Mucosa of rectum (tissue), 2 donors: Measurements from ENCODE around the gene TMEM255B.

Experiments used
- H3K27ac ChIP-seq, 2 donors: one replicate each; pipeline ENCODE4 v1.7.0; 2013; ENCODE audit warnings: inconsistent platforms in 2 of 2, low read depth in 2 of 2, low read length in 2 of 2
- H3K27me3 ChIP-seq, 2 donors: one replicate each; pipeline ENCODE4 v1.7.0; 2013; ENCODE audit warnings: low read length in 2 of 2; ENCODE audit not compliant: control insufficient read depth in 2 of 2, insufficient read depth in 2 of 2
- H3K36me3 ChIP-seq, 2 donors: one replicate each; pipeline ENCODE4 v1.7.0; 2013; ENCODE audit warnings: low read length in 2 of 2; ENCODE audit not compliant: control insufficient read depth in 2 of 2, insufficient read depth in 2 of 2
- H3K4me1 ChIP-seq, 2 donors: one replicate each; pipeline ENCODE4 v1.7.0; 2013; ENCODE audit warnings: low read length in 2 of 2, mild to moderate bottlenecking in 1 of 2; ENCODE audit not compliant: control insufficient read depth in 2 of 2, insufficient read depth in 2 of 2
- H3K4me3 ChIP-seq, 2 donors: one replicate each; pipeline ENCODE4 v1.7.0; 2013; ENCODE audit warnings: low read length in 2 of 2
- H3K9ac ChIP-seq, 2 donors: one replicate each; pipeline ENCODE4 v1.7.0; 2013; ENCODE audit warnings: low read length in 2 of 2, low read depth in 1 of 2, mild to moderate bottlenecking in 1 of 2
- H3K9me3 ChIP-seq, 2 donors: one replicate each; pipeline ENCODE4 v1.7.0; 2013; ENCODE audit warnings: low read length in 2 of 2; ENCODE audit not compliant: control insufficient read depth in 2 of 2
- donor health status: healthy.
- donor health status: Normal muscosa, but diverticular disease.

TMEM255B gene

DNA sequence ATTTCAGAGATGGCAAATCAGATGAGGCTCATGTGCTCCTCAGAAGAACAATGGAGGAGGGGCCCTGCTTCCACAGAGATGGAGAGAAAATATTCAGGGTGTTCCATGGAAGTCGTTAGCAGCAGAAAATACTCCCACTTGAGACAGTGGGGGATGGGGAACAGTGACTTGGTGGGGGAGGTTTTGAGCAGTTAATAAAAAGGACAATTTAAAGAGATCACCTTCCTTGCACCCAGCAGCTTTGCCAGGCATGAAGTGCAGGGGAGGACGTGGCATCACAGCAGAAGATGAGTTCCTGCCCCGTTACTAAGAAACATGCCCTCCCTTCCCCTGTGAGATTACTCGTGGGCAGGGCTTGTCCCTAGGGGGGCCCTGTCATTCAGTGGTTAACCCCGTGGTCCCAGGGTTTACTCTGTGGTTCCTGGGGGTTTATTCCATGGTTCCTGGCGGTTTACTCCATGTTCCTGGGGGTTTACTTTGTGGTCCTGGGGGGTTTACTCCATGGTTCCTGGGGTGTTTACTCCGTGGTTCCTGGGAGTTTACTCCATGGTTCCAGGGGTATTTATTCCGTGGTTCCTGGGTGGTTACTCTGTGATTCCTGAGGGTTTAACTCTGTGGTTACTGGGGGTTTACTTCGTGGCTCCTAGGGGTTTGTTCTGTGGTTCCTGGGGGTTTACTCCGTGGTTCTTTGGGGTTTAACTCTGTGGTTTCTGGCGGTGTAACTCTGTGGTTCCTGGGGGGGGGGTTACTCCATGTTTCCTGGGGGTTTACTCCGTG lies 49.2 kb downstream of the TMEM255B start:
- Histone ChIP-seq H3K27me3 (no peaks in the 10 kb centered on the region), H3K9me3 (no peaks in the 10 kb centered on the region), H3K36me3 (no peaks in the 10 kb centered on the region), H3K4me3 (no peak overlapping the region), H3K4me1 (no peaks in the 10 kb centered on the region), H3K27ac (no peak overlapping the region), H3K9ac (no peak overlapping the region)

DNA sequence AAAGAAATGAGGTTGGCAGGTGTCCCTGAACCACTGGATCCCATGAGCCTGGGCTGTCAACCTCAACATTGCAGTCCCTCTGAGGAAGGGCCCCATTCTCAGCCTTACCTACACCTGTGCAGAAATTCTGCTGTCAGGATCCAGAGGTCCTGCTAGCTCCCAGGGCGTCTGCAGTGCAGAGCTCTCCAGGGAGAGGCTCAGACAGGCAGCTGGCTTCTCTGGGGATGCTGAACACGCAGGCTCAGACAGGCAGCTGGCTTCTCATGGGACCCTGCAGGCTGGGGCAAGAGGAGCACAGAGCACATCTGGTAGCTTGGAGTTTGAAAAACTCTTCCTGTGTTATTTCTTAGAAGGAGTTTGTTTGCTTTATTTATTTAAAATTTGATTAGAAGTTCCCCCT lies 50.9 kb downstream of the TMEM255B start:
- Histone ChIP-seq H3K27me3 (no peaks in the 10 kb centered on the region), H3K9me3 (no peaks in the 10 kb centered on the region), H3K4me3 (no peak overlapping the region), H3K4me1 (no peaks in the 10 kb centered on the region), H3K27ac (no peak overlapping the region), H3K9ac (no peak overlapping the region), H3K36me3 (no peaks in the 10 kb centered on the region)

DNA sequence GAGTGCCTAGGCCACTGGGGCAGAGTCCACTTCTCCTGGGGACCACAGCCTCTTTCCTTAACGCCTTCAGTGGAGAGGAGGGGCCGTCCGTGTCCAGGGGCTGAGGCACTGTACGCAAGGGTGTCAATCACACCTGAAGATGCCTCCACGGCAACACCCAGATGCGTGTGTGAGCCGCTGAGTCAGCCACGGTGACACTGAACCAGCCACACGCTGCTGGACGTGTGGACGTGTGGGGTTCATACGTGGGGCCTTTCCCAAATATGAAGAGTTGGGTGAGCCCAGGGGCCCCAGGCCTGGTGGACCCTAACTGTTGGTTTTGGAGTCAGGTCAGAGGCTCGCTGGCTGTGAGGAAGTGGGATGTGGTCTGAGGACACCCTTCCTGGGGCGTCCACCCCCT lies 51.6 kb downstream of the TMEM255B start:
- H3K27me3 ChIP-seq = no peaks in the 10 kb centered on the region
- H3K27ac ChIP-seq = no peak overlapping the region
- H3K9me3 ChIP-seq = no peaks in the 10 kb centered on the region
- peaks cover 0 to under 1% of the 10 kb centered on the region in 2 donors for H3K4me1 ChIP-seq
- no peak overlapping the region for H3K4me3 ChIP-seq
- no peaks in the 10 kb centered on the region for H3K36me3 ChIP-seq
- no peak overlapping the region for H3K9ac ChIP-seq

- no peak overlapping the region for H3K9ac ChIP-seq
- no peaks in the 10 kb centered on the region for H3K36me3 ChIP-seq
- peaks cover 0 to 2% of the 10 kb centered on the region in 2 donors for H3K4me1 ChIP-seq
- no peaks in the 10 kb centered on the region for H3K9me3 ChIP-seq
- no peaks in the 10 kb centered on the region for H3K27me3 ChIP-seq
- H3K4me3 ChIP-seq = no peak overlapping the region
- no peak overlapping the region for H3K27ac ChIP-seq
These were observed 52.3 kb downstream of the TMEM255B start for GRCh38 chr13:113811081-113811928.

GRCh38 chr13:113812178-113813040 lies 53.4 kb downstream of the TMEM255B start:
- peaks cover 2 to 3% of the 10 kb centered on the region in 2 donors for H3K4me1 ChIP-seq
- no peaks in the 10 kb centered on the region for H3K9me3 ChIP-seq
- H3K36me3 ChIP-seq = no peaks in the 10 kb centered on the region
- H3K27ac ChIP-seq = no peak overlapping the region
- no peaks in the 10 kb centered on the region for H3K27me3 ChIP-seq
- no peak overlapping the region for H3K4me3 ChIP-seq
- H3K9ac ChIP-seq = no peak overlapping the region

DNA sequence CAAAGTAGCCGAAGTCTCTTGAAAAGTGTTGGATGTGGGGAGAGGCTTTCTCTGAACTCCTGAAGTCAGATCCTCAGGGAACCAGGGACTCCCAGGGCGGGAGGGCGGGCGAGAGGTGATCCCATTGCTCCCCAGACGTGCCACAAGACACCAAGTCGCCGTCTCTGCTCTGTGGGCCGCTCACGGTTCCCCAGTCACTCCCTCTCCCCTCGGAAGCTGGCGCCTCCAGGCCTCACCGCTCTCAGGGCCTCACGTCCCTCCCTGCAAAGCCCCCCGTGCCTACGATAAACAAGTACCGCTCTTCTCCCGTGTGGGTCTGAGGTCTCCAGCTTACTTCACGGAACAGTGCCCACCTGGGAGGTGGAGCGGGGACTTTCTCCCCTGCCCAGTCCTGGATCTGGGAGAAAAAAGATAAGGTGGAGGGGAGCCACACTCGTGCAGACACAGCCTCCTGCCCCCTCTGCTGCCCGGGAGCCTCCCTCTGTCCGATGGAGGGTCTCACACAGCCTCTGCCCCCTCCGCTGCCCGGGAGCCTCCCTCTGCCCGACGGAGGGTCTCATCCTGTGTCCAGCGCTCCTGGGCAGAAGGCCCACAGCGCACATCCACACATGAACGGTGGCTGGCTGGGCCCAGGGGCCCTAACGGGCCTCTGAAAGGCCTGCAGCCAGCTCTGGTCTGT lies 54.2 kb downstream of the TMEM255B start:
- Histone ChIP-seq H3K4me3 (no peak overlapping the region), H3K27me3 (no peaks in the 10 kb centered on the region), H3K9me3 (no peaks in the 10 kb centered on the region), H3K27ac (no peak overlapping the region), H3K36me3 (no peaks in the 10 kb centered on the region), H3K4me1 (peaks cover 2 to 3% of the 10 kb centered on the region in 2 donors), H3K9ac (no peak overlapping the region)

- Histone ChIP-seq H3K27me3 (no peaks in the 10 kb centered on the region), H3K9me3 (no peaks in the 10 kb centered on the region), H3K36me3 (no peaks in the 10 kb centered on the region), H3K4me1 (peaks cover 2 to 3% of the 10 kb centered on the region in 2 donors), H3K9ac (no peak overlapping the region), H3K27ac (no peak overlapping the region), H3K4me3 (no peak overlapping the region)
These were observed 54.9 kb downstream of the TMEM255B start for GRCh38 chr13:113813749-113814434.

DNA sequence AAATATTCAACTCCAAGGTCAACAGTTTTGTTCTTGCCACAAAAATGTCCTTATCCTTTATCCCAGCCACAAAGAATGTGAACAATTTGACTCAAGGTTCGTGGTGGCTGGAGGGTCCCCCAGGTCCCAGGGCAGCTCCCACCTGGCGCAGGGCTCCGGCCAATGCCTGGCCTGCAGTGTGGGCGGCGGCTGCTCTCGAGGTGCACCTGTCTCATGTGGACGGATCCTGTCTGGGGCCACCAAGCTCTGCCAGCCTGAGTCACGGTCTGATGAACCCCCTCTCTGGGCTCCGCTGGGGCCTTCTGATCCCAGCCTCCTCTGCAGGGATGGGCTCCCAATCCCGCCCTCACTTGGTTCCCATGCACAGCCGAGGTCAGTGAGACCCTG lies 55.4 kb downstream of the TMEM255B start:
- Histone ChIP-seq H3K4me1 (peaks cover 2 to 3% of the 10 kb centered on the region in 2 donors), H3K36me3 (no peaks in the 10 kb centered on the region), H3K4me3 (no peak overlapping the region), H3K9me3 (no peaks in the 10 kb centered on the region), H3K9ac (no peak overlapping the region), H3K27ac (no peak overlapping the region), H3K27me3 (no peaks in the 10 kb centered on the region)
